AG04450 (cell line): Measurements from ENCODE around the gene MAGI3. TPM values are rescaled to one million over a fixed set of nuclear protein-coding genes. Genes with fewer than 3 reads are reported as not detected.

Source experiments
- CTCF ChIA-PET: fragments of 300-600, 350-600 bp; formaldehyde crosslinking; extraction: SDS; loops from one replicate; lab custom pipeline; 2022; ENCODE audit warnings: antibody characterized with exemption, inconsistent platforms; lab: Charles Lee
- POLR2A ChIA-PET: fragments of 350-600 bp; formaldehyde crosslinking; extraction: SDS; loops from one replicate; lab custom pipeline; 2021; ENCODE audit warnings: antibody characterized with exemption, inconsistent platforms; lab: Yijun Ruan, JAX
- DNase-seq: peaks from one replicate; pipeline ENCODE4 v3.0.0-alpha.2; 2011; ENCODE audit warnings: low read depth, low spot score
- H3K27ac ChIP-seq: one replicate; pipeline ENCODE4 v1.5.1; 2012; ENCODE audit warnings: low read depth, low read length, control low read depth
- H3K27me3 ChIP-seq: one replicate; pipeline ENCODE4 v1.6.0; 2012; ENCODE audit warnings: low read length; ENCODE audit not compliant: control insufficient read depth, insufficient read depth
- H3K4me3 ChIP-seq: 2 replicates; pipeline ENCODE4 v1.5.1; 2011; ENCODE audit warnings: mild to moderate bottlenecking, low read depth, low read length, control low read depth
- H3K9me3 ChIP-seq: 2 replicates; pipeline ENCODE4 v1.5.1; 2012; ENCODE audit warnings: low read length; ENCODE audit not compliant: control insufficient read depth, insufficient read depth
- polyA plus RNA-seq: library from polyadenylated mRNA; depleted of rRNA; stranded (reverse); fragments of >200 nt; gene quantifications from 2 replicates; pipeline ENCODE4 v1.2.3, GENCODE V29; 2011
- TF ChIP-seq, protein P1 (sequence below): IDR thresholded peaks from 2 replicates; pipeline ENCODE4 v1.5.1; 2011; ENCODE audit warnings: low read depth, low read length, control low read depth, inconsistent platforms

The MAGI3 gene
- polyA plus RNA-seq, 1 experiment: 5.8 TPM

- CTCF ChIA-PET: interaction anchor here (0.9 kb wide), 1 partner anchor 11 kb away, joined by 3 read pairs; no protein-coding TSS in a partner anchor
- Histone ChIP-seq H3K9me3 (no peaks in the 10 kb centered on the region), H3K27ac (no peak overlapping the region), H3K27me3 (no peaks in the 10 kb centered on the region), H3K4me3 (no peak overlapping the region)
- POLR2A ChIA-PET: no interaction called here
- TF ChIP-seq, protein P1, sequence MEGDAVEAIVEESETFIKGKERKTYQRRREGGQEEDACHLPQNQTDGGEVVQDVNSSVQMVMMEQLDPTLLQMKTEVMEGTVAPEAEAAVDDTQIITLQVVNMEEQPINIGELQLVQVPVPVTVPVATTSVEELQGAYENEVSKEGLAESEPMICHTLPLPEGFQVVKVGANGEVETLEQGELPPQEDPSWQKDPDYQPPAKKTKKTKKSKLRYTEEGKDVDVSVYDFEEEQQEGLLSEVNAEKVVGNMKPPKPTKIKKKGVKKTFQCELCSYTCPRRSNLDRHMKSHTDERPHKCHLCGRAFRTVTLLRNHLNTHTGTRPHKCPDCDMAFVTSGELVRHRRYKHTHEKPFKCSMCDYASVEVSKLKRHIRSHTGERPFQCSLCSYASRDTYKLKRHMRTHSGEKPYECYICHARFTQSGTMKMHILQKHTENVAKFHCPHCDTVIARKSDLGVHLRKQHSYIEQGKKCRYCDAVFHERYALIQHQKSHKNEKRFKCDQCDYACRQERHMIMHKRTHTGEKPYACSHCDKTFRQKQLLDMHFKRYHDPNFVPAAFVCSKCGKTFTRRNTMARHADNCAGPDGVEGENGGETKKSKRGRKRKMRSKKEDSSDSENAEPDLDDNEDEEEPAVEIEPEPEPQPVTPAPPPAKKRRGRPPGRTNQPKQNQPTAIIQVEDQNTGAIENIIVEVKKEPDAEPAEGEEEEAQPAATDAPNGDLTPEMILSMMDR: no peak
- no peak for DNase-seq
These were observed 271.8 kb downstream of the MAGI3 start for GRCh38 chr1:113662101-113662500.

DNA sequence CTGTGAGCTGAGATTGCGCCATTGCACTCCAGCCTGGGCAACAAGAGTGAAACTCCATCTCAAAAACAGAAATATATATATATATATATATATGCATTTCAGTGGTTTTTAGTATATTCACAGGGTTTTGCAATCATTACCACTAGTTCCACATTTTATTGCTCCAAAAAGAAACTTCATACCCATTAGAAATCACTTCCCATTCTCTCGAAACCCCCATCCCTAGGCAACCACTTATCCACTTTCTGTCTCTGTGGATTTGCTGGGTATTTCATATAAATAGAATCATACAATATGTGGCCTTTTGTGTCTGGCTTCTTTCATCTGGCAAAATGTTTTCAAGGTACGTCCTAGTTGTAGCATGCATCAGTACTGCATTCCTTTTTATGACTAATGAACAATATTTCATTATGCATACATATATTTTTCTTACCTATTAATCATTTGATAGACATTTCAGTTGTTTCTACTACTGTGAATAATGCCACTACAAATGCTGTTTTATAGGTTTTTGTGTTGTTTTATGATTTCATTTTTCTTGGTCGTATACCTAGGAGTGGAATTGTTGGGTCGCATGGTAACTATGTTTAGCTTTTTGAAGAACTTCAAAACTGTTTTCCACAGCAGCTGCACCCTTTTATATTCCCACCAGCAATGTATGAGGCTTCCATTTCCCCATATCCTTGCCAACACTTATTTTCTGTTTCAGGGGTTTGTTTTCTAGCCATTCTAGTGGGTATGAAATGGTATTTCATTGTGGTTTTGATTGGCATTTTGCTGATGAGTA lies 273.0 kb downstream of the MAGI3 start:
- TF ChIP-seq, protein P1: no peak

GRCh38 chr1:113665071-113665470 lies 274.8 kb downstream of the MAGI3 start:
- Histone ChIP-seq H3K9me3 (no peaks in the 10 kb centered on the region), H3K27ac (no peak overlapping the region), H3K27me3 (no peaks in the 10 kb centered on the region), H3K4me3 (no peak overlapping the region)
- TF ChIP-seq, protein P1: no peak
- ChIA-PET CTCF (no interaction called here), POLR2A (no interaction called here)
- DNase-seq: no peak

More for the DNA sequence above, 273.0 kb downstream of the MAGI3 start:
- no peaks in the 10 kb centered on the region for H3K27me3 ChIP-seq
- no peak for DNase-seq
- ChIA-PET POLR2A (no interaction called here), CTCF (no interaction called here)
- no peak overlapping the region for H3K4me3 ChIP-seq
- no peak overlapping the region for H3K27ac ChIP-seq
- no peaks in the 10 kb centered on the region for H3K9me3 ChIP-seq

GRCh38 chr1:113666126-113666525 lies 275.8 kb downstream of the MAGI3 start:
- ChIA-PET CTCF (no interaction called here), POLR2A (no interaction called here)
- no peaks in the 10 kb centered on the region for H3K9me3 ChIP-seq
- H3K4me3 ChIP-seq: no peak overlapping the region
- TF ChIP-seq, protein P1: no peak
- no peak for DNase-seq
- H3K27me3 ChIP-seq: no peaks in the 10 kb centered on the region
- no peak overlapping the region for H3K27ac ChIP-seq

GRCh38 chr1:113669988-113670387 lies 279.7 kb downstream of the MAGI3 start:
- ChIA-PET POLR2A (interaction anchor here (0.6 kb wide), 1 partner anchor 243 kb away, joined by 3 read pairs; no protein-coding TSS in a partner anchor), CTCF (interaction anchor here (0.6 to 0.7 kb wide), 2 partner anchors 379 to 530 kb away, joined by 3 to 9 read pairs; no protein-coding TSS in a partner anchor)
- no peak for DNase-seq
- Histone ChIP-seq H3K4me3 (no peak overlapping the region), H3K9me3 (no peaks in the 10 kb centered on the region), H3K27ac (no peak overlapping the region), H3K27me3 (no peaks in the 10 kb centered on the region)
- TF ChIP-seq, protein P1: no peak
